Loucy (cell line): Measurements from ENCODE around the gene ANO10.
"Not testable (repeated sequence)": the region's sequence is repeated elsewhere in the genome, so short reads cannot be mapped to it uniquely, and the experiment has no call there.

Source experiments
- H2AFZ ChIP-seq: fragments of 200-600 bp; sonication (generic); 2 replicates; pipeline ENCODE4 v1.6.0; 2016; ENCODE audit warnings: antibody characterized with exemption, mild to moderate bottlenecking, low read length, moderate library complexity
- H3F3A ChIP-seq: fragments of 200-600 bp; 2 replicates; pipeline ENCODE4 v1.6.0; 2016; ENCODE audit warnings: antibody characterized with exemption, low read depth, mild to moderate bottlenecking
- H3K27me3 ChIP-seq: fragments of 200-600 bp; sonication (generic); 2 replicates; pipeline ENCODE4 v1.6.1; 2014; ENCODE audit warnings: low read length, mild to moderate bottlenecking; ENCODE audit not compliant: insufficient read depth, poor library complexity, severe bottlenecking
- H3K36me3 ChIP-seq: fragments of 200-600 bp; sonication (generic); 2 replicates; pipeline ENCODE4 v1.6.1; 2016; ENCODE audit warnings: low read length; ENCODE audit not compliant: insufficient read depth
- H3K4me1 ChIP-seq: fragments of 200-600 bp; sonication (generic); 2 replicates; pipeline ENCODE4 v1.5.1; 2014; ENCODE audit warnings: low read length, mild to moderate bottlenecking; ENCODE audit not compliant: insufficient read depth, poor library complexity, severe bottlenecking
- H3K4me2 ChIP-seq: fragments of 200-600 bp; sonication (generic); 2 replicates; pipeline ENCODE4 v1.6.0; 2014; ENCODE audit warnings: antibody characterized with exemption, low read length, low read depth, mild to moderate bottlenecking; ENCODE audit not compliant: poor library complexity, severe bottlenecking
- H3K4me3 ChIP-seq: fragments of 200-600 bp; sonication (generic); 2 replicates; pipeline ENCODE4 v1.5.1; 2014; ENCODE audit warnings: low read length, mild to moderate bottlenecking, mixed read lengths; ENCODE audit not compliant: poor library complexity, severe bottlenecking
- H3K79me2 ChIP-seq: fragments of 200-600 bp; sonication (generic); 2 replicates; pipeline ENCODE4 v1.6.1; 2014; ENCODE audit warnings: low read length; ENCODE audit not compliant: insufficient read depth
- H3K9ac ChIP-seq: fragments of 200-600 bp; sonication (generic); 2 replicates; pipeline ENCODE4 v1.6.0; 2014; ENCODE audit warnings: mild to moderate bottlenecking, low read depth, low read length, moderate library complexity; ENCODE audit not compliant: poor library complexity, severe bottlenecking
- H3K9me2 ChIP-seq: fragments of 200-600 bp; sonication (generic); replicated peaks from 2 replicates; pipeline ENCODE4 v1.6.1; 2016; ENCODE audit warnings: low read depth, low read length, mixed read lengths
- H3K9me3 ChIP-seq: fragments of 200-600 bp; sonication (generic); 2 replicates; pipeline ENCODE4 v1.6.1; 2014; ENCODE audit warnings: mild to moderate bottlenecking, antibody characterized with exemption, low read length, low read depth; ENCODE audit not compliant: insufficient read depth
- H4K20me1 ChIP-seq: fragments of 200-600 bp; sonication (generic); 2 replicates; pipeline ENCODE4 v1.6.0; 2014; ENCODE audit warnings: antibody characterized with exemption, low read length, mild to moderate bottlenecking; ENCODE audit not compliant: insufficient read depth, poor library complexity, severe bottlenecking
- EZH2phosphoT487 ChIP-seq: fragments of 200-600 bp; IDR thresholded peaks from 2 replicates; pipeline ENCODE4 v1.6.1; 2018; ENCODE audit warnings: antibody characterized with exemption, mild to moderate bottlenecking, moderate library complexity, borderline replicate concordance
- TF ChIP-seq, protein P1 (sequence below): fragments of 200-600 bp; sonication (generic); conservative IDR thresholded peaks from 2 replicates; pipeline ENCODE4 v1.5.1; 2014; ENCODE audit warnings: mild to moderate bottlenecking, antibody characterized with exemption, low read length

The ANO10 gene

GRCh38 chr3:43581343-43581742 is 40.5 kb downstream of the ANO10 start:
- Histone ChIP-seq H3K9me2 (no peaks in the 10 kb centered on the region), H4K20me1 (no peaks in the 10 kb centered on the region), H3F3A (no peaks in the 10 kb centered on the region), H2AFZ (no peak overlapping the region), H3K9ac (no peak overlapping the region), H3K9me3 (no peaks in the 10 kb centered on the region), H3K36me3 (0 out of 2 replicates have a peak, but pooled peaks cover 1% of the 10 kb centered on the region), H3K4me1 (peaks cover 20% of the 10 kb centered on the region), H3K4me3 (no peak overlapping the region), H3K27me3 (no peaks in the 10 kb centered on the region), H3K79me2 (no peaks in the 10 kb centered on the region), H3K4me2 (no peak overlapping the region)
- no peak for TF ChIP-seq EZH2phosphoT487
- TF ChIP-seq, protein P1, sequence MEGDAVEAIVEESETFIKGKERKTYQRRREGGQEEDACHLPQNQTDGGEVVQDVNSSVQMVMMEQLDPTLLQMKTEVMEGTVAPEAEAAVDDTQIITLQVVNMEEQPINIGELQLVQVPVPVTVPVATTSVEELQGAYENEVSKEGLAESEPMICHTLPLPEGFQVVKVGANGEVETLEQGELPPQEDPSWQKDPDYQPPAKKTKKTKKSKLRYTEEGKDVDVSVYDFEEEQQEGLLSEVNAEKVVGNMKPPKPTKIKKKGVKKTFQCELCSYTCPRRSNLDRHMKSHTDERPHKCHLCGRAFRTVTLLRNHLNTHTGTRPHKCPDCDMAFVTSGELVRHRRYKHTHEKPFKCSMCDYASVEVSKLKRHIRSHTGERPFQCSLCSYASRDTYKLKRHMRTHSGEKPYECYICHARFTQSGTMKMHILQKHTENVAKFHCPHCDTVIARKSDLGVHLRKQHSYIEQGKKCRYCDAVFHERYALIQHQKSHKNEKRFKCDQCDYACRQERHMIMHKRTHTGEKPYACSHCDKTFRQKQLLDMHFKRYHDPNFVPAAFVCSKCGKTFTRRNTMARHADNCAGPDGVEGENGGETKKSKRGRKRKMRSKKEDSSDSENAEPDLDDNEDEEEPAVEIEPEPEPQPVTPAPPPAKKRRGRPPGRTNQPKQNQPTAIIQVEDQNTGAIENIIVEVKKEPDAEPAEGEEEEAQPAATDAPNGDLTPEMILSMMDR, result no peak

GRCh38 chr3:43580181-43580580 is 41.6 kb downstream of the ANO10 start:
- Histone ChIP-seq H3K79me2 (no peaks in the 10 kb centered on the region), H3K9me3 (no peaks in the 10 kb centered on the region), H4K20me1 (no peaks in the 10 kb centered on the region), H3K4me1 (peaks cover 20% of the 10 kb centered on the region), H3K27me3 (no peaks in the 10 kb centered on the region), H3K36me3 (peaks cover 6% of the 10 kb centered on the region; the same call in 1 of the 2 replicates), H3F3A (no peaks in the 10 kb centered on the region), H3K9me2 (no peaks in the 10 kb centered on the region), H3K4me3 (no peak overlapping the region), H2AFZ (no peak overlapping the region), H3K9ac (no peak overlapping the region), H3K4me2 (no peak overlapping the region)
- TF ChIP-seq, protein P1, result no peak
- no peak for TF ChIP-seq EZH2phosphoT487

GRCh38 chr3:43573576-43573975 is 48.2 kb downstream of the ANO10 start:
- Histone ChIP-seq H2AFZ (no peak overlapping the region), H3K4me3 (no peak overlapping the region), H3K36me3 (peaks cover 6% of the 10 kb centered on the region; the same call in 1 of the 2 replicates), H3K79me2 (no peaks in the 10 kb centered on the region), H3K4me2 (no peak overlapping the region), H4K20me1 (no peaks in the 10 kb centered on the region), H3K9ac (no peak overlapping the region), H3K9me3 (no peaks in the 10 kb centered on the region), H3K4me1 (peaks cover 16% of the 10 kb centered on the region), H3K27me3 (no peaks in the 10 kb centered on the region), H3K9me2 (no peaks in the 10 kb centered on the region), H3F3A (no peaks in the 10 kb centered on the region)
- TF ChIP-seq, protein P1, result no peak
- TF ChIP-seq EZH2phosphoT487, result no peak

DNA sequence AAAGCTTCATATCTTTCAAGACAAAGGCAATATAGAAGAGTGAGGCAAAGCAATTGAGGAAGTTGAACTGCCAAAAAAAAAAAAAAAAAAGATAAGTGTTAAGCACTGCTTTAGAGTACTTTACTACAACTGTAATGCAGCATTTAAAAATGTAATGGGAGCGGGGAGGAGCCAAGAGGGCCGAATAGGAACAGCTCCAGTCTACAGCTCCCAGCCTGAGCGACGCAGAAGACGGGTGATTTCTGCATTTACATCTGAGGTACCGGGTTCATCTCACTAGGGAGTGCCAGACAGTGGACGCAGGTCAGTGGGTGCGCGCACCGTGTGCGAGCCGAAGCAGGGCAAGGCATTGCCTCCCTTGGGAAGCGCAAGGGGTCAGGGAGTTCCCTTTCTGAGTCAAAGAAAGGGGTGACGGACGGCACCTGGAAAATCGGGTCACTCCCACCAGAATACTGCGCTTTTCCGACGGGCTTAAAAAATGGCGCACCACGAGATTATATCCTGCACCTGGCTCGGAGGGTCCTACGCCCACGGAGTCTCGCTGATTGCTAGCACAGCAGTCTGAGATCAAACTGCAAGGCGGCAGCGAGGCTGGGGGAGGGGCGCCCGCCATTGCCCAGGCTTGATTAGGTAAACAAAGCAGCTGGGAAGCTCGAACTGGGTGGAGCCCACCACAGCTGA is 56.0 kb downstream of the ANO10 start:
- H3K4me3 ChIP-seq, H3K4me2 ChIP-seq, H3K9me3 ChIP-seq, H3K9ac ChIP-seq, H4K20me1 ChIP-seq, H3K4me1 ChIP-seq, H3K79me2 ChIP-seq, H3K27me3 ChIP-seq, H3F3A ChIP-seq, H2AFZ ChIP-seq, H3K9me2 ChIP-seq, H3K36me3 ChIP-seq: not testable (repeated sequence)
